Measurements from ENCODE around the gene SIN3B.
A peak's percentile ranks its signal among the peaks of the same experiment; 100 is the strongest.

The SIN3B gene

DNA sequence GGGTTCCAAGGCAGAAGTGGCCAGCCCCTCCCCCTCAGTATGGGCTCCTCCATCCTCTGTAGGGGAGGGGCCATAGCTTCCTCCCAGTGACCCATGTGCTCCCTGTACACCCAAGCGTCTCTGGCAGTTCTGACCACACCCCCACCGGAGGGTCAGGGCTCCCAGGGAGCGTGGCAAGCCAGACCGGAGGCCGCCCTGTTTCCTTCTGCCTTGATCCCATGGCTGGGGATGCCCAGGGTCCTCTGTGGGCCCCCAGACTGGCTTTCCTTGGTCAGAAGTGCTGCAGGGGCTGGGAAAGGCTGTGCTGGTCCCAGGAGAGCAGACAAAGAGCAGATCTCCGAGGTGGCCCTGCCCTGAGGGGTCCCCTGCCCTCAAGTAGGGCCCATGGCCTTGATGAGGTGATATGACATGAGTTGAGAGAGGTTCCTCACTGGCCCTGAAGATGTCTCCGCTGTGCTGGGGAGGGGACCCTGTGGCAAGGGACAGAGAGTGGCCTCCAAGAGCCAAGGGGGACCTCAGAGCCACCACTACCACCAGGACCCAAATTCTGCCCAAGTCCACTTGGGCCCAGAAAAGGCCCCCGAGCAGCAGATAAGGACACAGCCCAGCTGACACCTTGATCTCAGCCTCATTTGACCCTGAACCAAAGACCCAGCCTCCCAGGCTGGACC is 51.8 kb downstream of the SIN3B start:
- H3K27me3 ChIP-seq (ENCODE audit: insufficient read depth, poor library complexity, severe bottlenecking): no peaks in the 10 kb centered on the region
- TF ChIP-seq, protein P1, sequence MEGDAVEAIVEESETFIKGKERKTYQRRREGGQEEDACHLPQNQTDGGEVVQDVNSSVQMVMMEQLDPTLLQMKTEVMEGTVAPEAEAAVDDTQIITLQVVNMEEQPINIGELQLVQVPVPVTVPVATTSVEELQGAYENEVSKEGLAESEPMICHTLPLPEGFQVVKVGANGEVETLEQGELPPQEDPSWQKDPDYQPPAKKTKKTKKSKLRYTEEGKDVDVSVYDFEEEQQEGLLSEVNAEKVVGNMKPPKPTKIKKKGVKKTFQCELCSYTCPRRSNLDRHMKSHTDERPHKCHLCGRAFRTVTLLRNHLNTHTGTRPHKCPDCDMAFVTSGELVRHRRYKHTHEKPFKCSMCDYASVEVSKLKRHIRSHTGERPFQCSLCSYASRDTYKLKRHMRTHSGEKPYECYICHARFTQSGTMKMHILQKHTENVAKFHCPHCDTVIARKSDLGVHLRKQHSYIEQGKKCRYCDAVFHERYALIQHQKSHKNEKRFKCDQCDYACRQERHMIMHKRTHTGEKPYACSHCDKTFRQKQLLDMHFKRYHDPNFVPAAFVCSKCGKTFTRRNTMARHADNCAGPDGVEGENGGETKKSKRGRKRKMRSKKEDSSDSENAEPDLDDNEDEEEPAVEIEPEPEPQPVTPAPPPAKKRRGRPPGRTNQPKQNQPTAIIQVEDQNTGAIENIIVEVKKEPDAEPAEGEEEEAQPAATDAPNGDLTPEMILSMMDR (IDR thresholded peaks at IDR 0.05; ENCODE audit: poor library complexity, severe bottlenecking): no peak
- H3K36me3 ChIP-seq (ENCODE audit: low read depth): peaks cover 31% of the 10 kb centered on the region
- DNase-seq (ENCODE audit: low spot score) (peak; percentile 49), ATAC-seq (ENCODE audit: low read depth) (no peak)
- H3K4me1 ChIP-seq (ENCODE audit: insufficient read depth, poor library complexity, severe bottlenecking): peaks cover 13% of the 10 kb centered on the region
- no peak overlapping the region for H3K4me3 ChIP-seq (ENCODE audit: severe bottlenecking)
- no peak overlapping the region for H3K27ac ChIP-seq (ENCODE audit: poor library complexity, severe bottlenecking)
- H3K9me3 ChIP-seq (ENCODE audit: severe bottlenecking): peaks cover 15% of the 10 kb centered on the region

GRCh38 chr19:16882146-16882545 is 52.9 kb downstream of the SIN3B start:
- ATAC-seq (ENCODE audit: low read depth): no peak
- no peak overlapping the region for H3K4me3 ChIP-seq (ENCODE audit: severe bottlenecking)
- no peaks in the 10 kb centered on the region for H3K27me3 ChIP-seq (ENCODE audit: insufficient read depth, poor library complexity, severe bottlenecking)
- DNase-seq (ENCODE audit: low spot score): no peak
- H3K9me3 ChIP-seq (ENCODE audit: severe bottlenecking): peaks cover 15% of the 10 kb centered on the region
- H3K36me3 ChIP-seq (ENCODE audit: low read depth): peaks cover 22% of the 10 kb centered on the region
- peaks cover 13% of the 10 kb centered on the region for H3K4me1 ChIP-seq (ENCODE audit: insufficient read depth, poor library complexity, severe bottlenecking)
- H3K27ac ChIP-seq (ENCODE audit: poor library complexity, severe bottlenecking): no peak overlapping the region
- TF ChIP-seq, protein P1 (IDR thresholded peaks at IDR 0.05; ENCODE audit: poor library complexity, severe bottlenecking): no peak

DNA sequence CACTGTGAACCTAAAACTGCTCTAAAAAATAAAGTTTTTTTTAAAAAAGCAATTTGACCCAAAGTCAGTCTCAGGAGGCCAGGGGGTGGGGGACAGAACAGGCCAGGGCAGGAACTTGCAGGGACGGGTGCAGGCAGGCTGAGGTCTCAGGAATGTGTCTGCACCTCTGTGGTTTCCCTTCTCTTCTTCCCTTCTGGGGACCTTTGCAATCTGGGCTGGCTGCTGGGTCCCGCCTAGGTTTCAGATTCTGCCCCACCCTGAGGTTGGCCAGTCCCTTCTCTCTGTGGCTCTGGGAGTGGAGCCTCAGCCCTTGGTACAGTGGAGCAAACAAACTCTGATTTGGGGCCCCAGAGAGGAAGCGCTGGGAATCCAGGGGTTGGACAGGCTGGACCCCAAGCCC is 54.3 kb downstream of the SIN3B start:
- H3K27ac ChIP-seq (ENCODE audit: poor library complexity, severe bottlenecking): peak overlapping the region; percentile 45
- no peaks in the 10 kb centered on the region for H3K27me3 ChIP-seq (ENCODE audit: insufficient read depth, poor library complexity, severe bottlenecking)
- peaks cover 13% of the 10 kb centered on the region for H3K4me1 ChIP-seq (ENCODE audit: insufficient read depth, poor library complexity, severe bottlenecking)
- TF ChIP-seq, protein P1 (IDR thresholded peaks at IDR 0.05; ENCODE audit: poor library complexity, severe bottlenecking): no peak
- H3K9me3 ChIP-seq (ENCODE audit: severe bottlenecking): peaks cover 15% of the 10 kb centered on the region
- DNase-seq (ENCODE audit: low spot score) (peak; percentile 55), ATAC-seq (ENCODE audit: low read depth) (peak; percentile 68)
- H3K36me3 ChIP-seq (ENCODE audit: low read depth): peaks cover 16% of the 10 kb centered on the region
- no peak overlapping the region for H3K4me3 ChIP-seq (ENCODE audit: severe bottlenecking)

DNA sequence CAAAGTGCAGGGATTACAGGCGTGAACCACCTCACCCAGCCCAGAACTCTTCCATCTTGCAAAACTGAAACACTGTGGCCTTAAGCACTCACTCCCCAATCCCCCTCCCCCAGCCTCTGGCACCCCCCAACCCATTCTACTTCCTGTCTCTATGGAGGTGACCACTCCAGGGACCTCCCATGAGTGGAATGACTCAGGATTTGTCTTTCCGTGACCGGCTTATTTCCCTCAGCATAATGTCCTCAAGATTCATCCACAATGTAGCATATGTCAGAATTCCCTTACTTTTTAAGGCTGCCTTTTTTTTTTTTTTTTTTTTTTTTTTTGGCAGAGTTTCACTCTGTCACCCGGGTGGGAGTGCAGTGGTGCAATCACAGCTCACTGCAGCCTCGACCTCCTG is 56.0 kb downstream of the SIN3B start:
- DNase-seq (ENCODE audit: low spot score): no peak
- no peaks in the 10 kb centered on the region for H3K27me3 ChIP-seq (ENCODE audit: insufficient read depth, poor library complexity, severe bottlenecking)
- no peak for ATAC-seq (ENCODE audit: low read depth)
- TF ChIP-seq, protein P1 (IDR thresholded peaks at IDR 0.05; ENCODE audit: poor library complexity, severe bottlenecking): no peak
- H3K4me3 ChIP-seq (ENCODE audit: severe bottlenecking): no peak overlapping the region
- H3K36me3 ChIP-seq (ENCODE audit: low read depth): peaks cover 2% of the 10 kb centered on the region
- H3K27ac ChIP-seq (ENCODE audit: poor library complexity, severe bottlenecking): no peak overlapping the region
- peaks cover 15% of the 10 kb centered on the region for H3K9me3 ChIP-seq (ENCODE audit: severe bottlenecking)
- H3K4me1 ChIP-seq (ENCODE audit: insufficient read depth, poor library complexity, severe bottlenecking): peaks cover 13% of the 10 kb centered on the region

DNA sequence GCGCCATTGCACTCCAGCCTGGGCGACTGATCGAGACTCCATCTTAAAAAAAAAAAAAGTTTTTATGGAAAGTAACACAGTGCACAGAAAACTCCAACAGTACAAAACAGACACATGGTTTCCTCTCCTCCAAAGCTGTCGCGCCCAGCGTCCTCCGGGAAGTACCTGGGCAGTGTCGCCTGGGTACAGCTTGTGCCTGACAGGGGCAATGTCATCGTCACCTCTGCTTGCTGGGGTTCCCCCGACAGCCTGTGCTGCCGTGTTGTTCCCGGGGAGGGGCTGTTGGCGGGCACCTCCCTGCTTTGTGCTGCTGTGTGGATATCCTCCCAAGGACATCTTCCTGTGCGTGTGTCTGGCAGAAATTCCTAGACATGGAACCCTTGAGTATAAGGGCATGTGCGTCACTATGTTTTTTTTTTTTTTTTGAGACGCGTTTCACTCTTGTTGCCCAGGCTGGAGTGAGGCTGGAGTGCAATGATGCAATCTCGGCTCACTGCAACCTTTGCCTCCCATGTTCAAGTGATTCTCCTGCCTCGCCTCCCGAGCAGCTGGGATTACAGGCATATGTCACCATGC is 57.2 kb downstream of the SIN3B start:
- TF ChIP-seq, protein P1 (IDR thresholded peaks at IDR 0.05; ENCODE audit: poor library complexity, severe bottlenecking): no peak
- H3K9me3 ChIP-seq (ENCODE audit: severe bottlenecking): peaks cover 11% of the 10 kb centered on the region
- H3K27ac ChIP-seq (ENCODE audit: poor library complexity, severe bottlenecking): no peak overlapping the region
- DNase-seq (ENCODE audit: low spot score) (no peak), ATAC-seq (ENCODE audit: low read depth) (no peak)
- no peak overlapping the region for H3K4me3 ChIP-seq (ENCODE audit: severe bottlenecking)
- H3K27me3 ChIP-seq (ENCODE audit: insufficient read depth, poor library complexity, severe bottlenecking): no peaks in the 10 kb centered on the region
- no peaks in the 10 kb centered on the region for H3K36me3 ChIP-seq (ENCODE audit: low read depth)
- H3K4me1 ChIP-seq (ENCODE audit: insufficient read depth, poor library complexity, severe bottlenecking): peaks cover 13% of the 10 kb centered on the region

All from RWPE2 (cell line).